ENCODE data around the gene PIP5K1B. TPM values are rescaled to one million over a fixed set of nuclear protein-coding genes. Genes with fewer than 3 reads are reported as not detected.

The PIP5K1B gene
- total RNA-seq, 1 experiment from 2014 or later: 5.2 TPM

GRCh38 chr9:68832861-68833518 lies 128.0 kb downstream of the PIP5K1B start (continued):
- TF ChIP-seq FOXJ3 (CRISPR knock-in tag; IDR thresholded peaks at IDR 0.05; ENCODE audit: borderline replicate concordance) (no peak), SP1 (CRISPR knock-in tag; conservative IDR thresholded peaks at IDR 0.05) (no peak), SMAD4 (CRISPR knock-in tag; IDR thresholded peaks at IDR 0.05) (no peak), CREB1 (CRISPR knock-in tag; IDR thresholded peaks at IDR 0.05) (no peak), ZNF416 (CRISPR knock-in tag; IDR thresholded peaks at IDR 0.05) (no peak)

GRCh38 chr9:68834931-68835520 lies 130.0 kb downstream of the PIP5K1B start:
- Mint-ChIP-seq H3K27me3 (ENCODE audit: low read depth) (no peaks in the 10 kb centered on the region), H3K4me1 (peaks cover 13% of the 10 kb centered on the region), H3K9me3 (no peaks in the 10 kb centered on the region), H3K4me3 (no peak overlapping the region), H3K36me3 (no peaks in the 10 kb centered on the region), H3K27ac (no peak overlapping the region)
- ATAC-seq: no peak
- DNase-seq (ENCODE audit: low spot score): no peak
- POLR2A ChIA-PET: no interaction called here
- CTCF ChIA-PET: interaction anchor here (1.1 kb wide), 1 partner anchor 10 kb away, joined by 5 read pairs; no protein-coding TSS in a partner anchor
- TF ChIP-seq CDX4 (CRISPR knock-in tag; IDR thresholded peaks at IDR 0.05; ENCODE audit: borderline replicate concordance): no peak
- no peak for TF ChIP-seq TCF7 (CRISPR knock-in tag; IDR thresholded peaks at IDR 0.05; ENCODE audit: low read depth)
- no peak for TF ChIP-seq ZMAT4 (CRISPR knock-in tag; IDR thresholded peaks at IDR 0.05)
- TF ChIP-seq PRDM15 (CRISPR knock-in tag; IDR thresholded peaks at IDR 0.05): no peak
- no peak for TF ChIP-seq ERG (CRISPR knock-in tag; IDR thresholded peaks at IDR 0.05)
- TF ChIP-seq ATF3 (CRISPR knock-in tag; conservative IDR thresholded peaks at IDR 0.05): no peak
- TF ChIP-seq HMGA2 (CRISPR knock-in tag; IDR thresholded peaks at IDR 0.05): no peak
- TF ChIP-seq ZSCAN18 (CRISPR knock-in tag; IDR thresholded peaks at IDR 0.05): no peak
- no peak for TF ChIP-seq JUN (CRISPR knock-in tag; IDR thresholded peaks at IDR 0.05)
- no peak for TF ChIP-seq E2F1 (CRISPR knock-in tag; IDR thresholded peaks at IDR 0.05)
- no peak for TF ChIP-seq GABPB1 (CRISPR knock-in tag; IDR thresholded peaks at IDR 0.05)
- TF ChIP-seq ESRRA (CRISPR knock-in tag; IDR thresholded peaks at IDR 0.05; ENCODE audit: borderline replicate concordance): no peak
- no peak for TF ChIP-seq STAT6 (CRISPR knock-in tag; conservative IDR thresholded peaks at IDR 0.05; ENCODE audit: low read depth)
- TF ChIP-seq ZBTB43 (CRISPR knock-in tag; IDR thresholded peaks at IDR 0.05): no peak
- TF ChIP-seq HMGXB4 (CRISPR knock-in tag; IDR thresholded peaks at IDR 0.05): no peak
- no peak for TF ChIP-seq CREB1 (CRISPR knock-in tag; IDR thresholded peaks at IDR 0.05)

Data from WTC11 (cell line).